CD4-positive, alpha-beta T cell treated with Interleukin-10 for 1 hour (primary cell): ENCODE results near the gene PRDM16.

Experiments used
- DNase-seq: peaks from one replicate; pipeline ENCODE4 v3.0.0-alpha.2; 2020

The PRDM16 gene

GRCh38 chr1:3128431-3129132 lies 59.6 kb downstream of the PRDM16 start:
- no peak for DNase-seq

- DNase-seq, result no peak
These were observed 60.1 kb downstream of the PRDM16 start for GRCh38 chr1:3129133-3129490.

- no peak for DNase-seq
These were observed 61.3 kb downstream of the PRDM16 start for GRCh38 chr1:3130268-3130667.

GRCh38 chr1:3132660-3133059 lies 63.7 kb downstream of the PRDM16 start:
- no peak for DNase-seq

- no peak for DNase-seq
These were observed 64.7 kb downstream of the PRDM16 start for GRCh38 chr1:3133686-3134085.

- no peak for DNase-seq
These were observed 65.5 kb downstream of the PRDM16 start for GRCh38 chr1:3134381-3135072.

- no peak for DNase-seq
These were observed 66.2 kb downstream of the PRDM16 start for GRCh38 chr1:3135073-3135702.

GRCh38 chr1:3135744-3136455 lies 66.9 kb downstream of the PRDM16 start:
- DNase-seq, result no peak

GRCh38 chr1:3136532-3136931 lies 67.5 kb downstream of the PRDM16 start:
- no peak for DNase-seq

GRCh38 chr1:3137111-3138100 lies 68.4 kb downstream of the PRDM16 start:
- no peak for DNase-seq

GRCh38 chr1:3138623-3139151 lies 69.7 kb downstream of the PRDM16 start:
- no peak for DNase-seq

GRCh38 chr1:3139451-3139852 lies 70.4 kb downstream of the PRDM16 start:
- DNase-seq, result no peak

- DNase-seq, result no peak
These were observed 70.9 kb downstream of the PRDM16 start for GRCh38 chr1:3139871-3140361.

- DNase-seq, result no peak
These were observed 71.4 kb downstream of the PRDM16 start for GRCh38 chr1:3140437-3140836.

- no peak for DNase-seq
These were observed 72.1 kb downstream of the PRDM16 start for GRCh38 chr1:3141129-3141528.

GRCh38 chr1:3141836-3142235 lies 72.8 kb downstream of the PRDM16 start:
- DNase-seq, result no peak

- DNase-seq, result no peak
These were observed 73.2 kb downstream of the PRDM16 start for GRCh38 chr1:3142236-3142635.

- DNase-seq, result no peak
These were observed 73.7 kb downstream of the PRDM16 start for GRCh38 chr1:3142751-3143150.

- DNase-seq, result no peak
These were observed 76.7 kb downstream of the PRDM16 start for GRCh38 chr1:3145532-3146325.

GRCh38 chr1:3146458-3146857 lies 77.5 kb downstream of the PRDM16 start:
- no peak for DNase-seq

- no peak for DNase-seq
These were observed 77.9 kb downstream of the PRDM16 start for GRCh38 chr1:3146907-3147306.
